NCI-H2107 treated with DMSO at 0.1 percent for 48 hours (cell line): ENCODE data around the gene KLHL40.

Source experiments
- DNase-seq: peaks from one replicate; lab custom pipeline; 2025; ENCODE audit not compliant: unreplicated experiment; lab: John Stamatoyannopoulos, UW

The KLHL40 gene

GRCh38 chr3:42668413-42668760, 16.9 kb upstream of the KLHL40 start:
- no peak for DNase-seq

- DNase-seq, result no peak
Observed at GRCh38 chr3:42668793-42669217, 16.5 kb upstream of the KLHL40 start.

GRCh38 chr3:42670051-42670576, 15.2 kb upstream of the KLHL40 start:
- no peak for DNase-seq

- no peak for DNase-seq
Observed at GRCh38 chr3:42670670-42671069, 14.7 kb upstream of the KLHL40 start.

GRCh38 chr3:42672515-42672914, 12.8 kb upstream of the KLHL40 start:
- no peak for DNase-seq

- DNase-seq, result no peak
Observed at GRCh38 chr3:42673082-42673481, 12.3 kb upstream of the KLHL40 start.

- no peak for DNase-seq
Observed at GRCh38 chr3:42674146-42674545, 11.2 kb upstream of the KLHL40 start.

- DNase-seq, result no peak
Observed at GRCh38 chr3:42675909-42676308, 9.4 kb upstream of the KLHL40 start.

GRCh38 chr3:42678447-42678846, 6.9 kb upstream of the KLHL40 start:
- no peak for DNase-seq

- no peak for DNase-seq
Observed at GRCh38 chr3:42680271-42680670, 5.1 kb upstream of the KLHL40 start.

GRCh38 chr3:42680806-42681205, 4.5 kb upstream of the KLHL40 start:
- no peak for DNase-seq

- DNase-seq, result no peak
Observed at GRCh38 chr3:42681361-42682038, 3.8 kb upstream of the KLHL40 start.

GRCh38 chr3:42682301-42683070, 2.9 kb upstream of the KLHL40 start:
- DNase-seq, result no peak

- DNase-seq, result no peak
Observed at GRCh38 chr3:42683875-42684598, 1.3 kb upstream of the KLHL40 start.

GRCh38 chr3:42684632-42685362, 540 bp upstream of the KLHL40 start:
- no peak for DNase-seq

- no peak for DNase-seq
Observed at GRCh38 chr3:42685891-42686820, 819 bp downstream of the KLHL40 start.

GRCh38 chr3:42686832-42687650, 1.7 kb downstream of the KLHL40 start:
- no peak for DNase-seq

GRCh38 chr3:42688016-42688415, 2.7 kb downstream of the KLHL40 start:
- no peak for DNase-seq
